Endothelial cell of umbilical vein (primary cell): ENCODE results near the gene KRT78. TPM values are rescaled to one million over a fixed set of nuclear protein-coding genes. Genes with fewer than 3 reads are reported as not detected.

Source experiments
- BruUV-seq: library from RNA; stranded (reverse); fragments of 400-500 nt; replicated peaks from 2 replicates; lab custom pipeline; 2021; lab: Mats Ljungman, UMichigan
- CTCF ChIA-PET: fragments of 300-600, 350-600 bp; sonication (Branson Sonifier 250); formaldehyde crosslinking; loops from one replicate; lab custom pipeline; 2021; ENCODE audit warnings: antibody characterized with exemption, inconsistent platforms; lab: Charles Lee
- POLR2A ChIA-PET: fragments of 300-600, 350-600 bp; sonication (Branson Sonifier 250); formaldehyde crosslinking; loops from one replicate; lab custom pipeline; 2021; ENCODE audit warnings: antibody characterized with exemption, inconsistent platforms; lab: Charles Lee
- DNase-seq: peaks from one replicate; pipeline ENCODE4 v3.0.0-alpha.2; 2011; ENCODE audit warnings: low read depth, low spot score
- FAIRE-seq: peaks from 2 replicates; lab custom pipeline; 2011; peaks lifted over from hg19 to GRCh38; lab: Jason Lieb, UNC
- H2AFZ ChIP-seq: 2 replicates; pipeline ENCODE4 v1.6.0; 2012; ENCODE audit warnings: low read depth, low read length, control low read depth, inconsistent platforms
- H3K27ac ChIP-seq: 2 replicates; pipeline ENCODE4 v1.5.1; 2011; ENCODE audit warnings: low read depth, mild to moderate bottlenecking, control low read depth, low read length, moderate library complexity; ENCODE audit not compliant: insufficient read depth
- H3K27me3 ChIP-seq, 2 experiments: 2 replicates each; pipeline versions ENCODE4 v1.6.0 to v1.6.1; 2011; ENCODE audit warnings: low read length in 2 of 2, mixed read lengths in 1 of 2; ENCODE audit not compliant: control insufficient read depth in 2 of 2, insufficient read depth in 2 of 2
- H3K36me3 ChIP-seq, 2 experiments: 2 replicates in 1 of 2; 3 replicates in 1 of 2; pipeline ENCODE4 v1.5.1; 2011; ENCODE audit warnings: low read length in 2 of 2, mild to moderate bottlenecking in 1 of 2, moderate library complexity in 1 of 2; ENCODE audit not compliant: control insufficient read depth in 2 of 2, insufficient read depth in 2 of 2; ENCODE audit errors: extremely low read depth in 1 of 2
- H3K4me1 ChIP-seq: 3 replicates; pipeline ENCODE4 v1.5.1; 2011; ENCODE audit warnings: mild to moderate bottlenecking, low read length; ENCODE audit not compliant: control insufficient read depth, insufficient read depth; ENCODE audit errors: extremely low read depth
- H3K4me2 ChIP-seq: 2 replicates; pipeline ENCODE4 v1.6.1; 2011; ENCODE audit warnings: low read length, control low read depth, mixed read lengths; ENCODE audit not compliant: insufficient read depth
- H3K4me3 ChIP-seq, 3 experiments: fragments of 200-600 bp in 1 of 3; sonication (generic), shearing (Covaris generic) in 1 of 3; replicated peaks in 1 of 3; 2 replicates each; pipeline ENCODE4 v1.5.1; 2011 to 2016; ENCODE audit warnings: control low read depth in 3 of 3, low read length in 3 of 3, mild to moderate bottlenecking in 2 of 3, inconsistent platforms in 1 of 3, low read depth in 1 of 3, moderate library complexity in 1 of 3; ENCODE audit not compliant: insufficient read depth in 1 of 3
- H3K79me2 ChIP-seq: 2 replicates; pipeline ENCODE4 v1.6.0; 2012; ENCODE audit warnings: low read length, inconsistent platforms; ENCODE audit not compliant: control insufficient read depth, insufficient read depth
- H3K9ac ChIP-seq: replicated peaks from 2 replicates; pipeline ENCODE3; 2011; ENCODE audit warnings: low read length, control low read depth; ENCODE audit not compliant: insufficient read depth; ENCODE audit errors: extremely low read depth
- H3K9me1 ChIP-seq: replicated peaks from 3 replicates; pipeline ENCODE4 v1.6.0; 2011; ENCODE audit warnings: mild to moderate bottlenecking, low read length; ENCODE audit not compliant: control insufficient read depth, insufficient read depth; ENCODE audit errors: extremely low read depth
- H3K9me3 ChIP-seq: replicated peaks from 2 replicates; pipeline ENCODE4 v1.5.1; 2012; ENCODE audit warnings: low read length, inconsistent platforms; ENCODE audit not compliant: control insufficient read depth, insufficient read depth
- H4K20me1 ChIP-seq: replicated peaks from 2 replicates; pipeline ENCODE3; 2011; ENCODE audit warnings: mild to moderate bottlenecking, low read length; ENCODE audit not compliant: control insufficient read depth, insufficient read depth; ENCODE audit errors: extremely low read depth
- EZH2 ChIP-seq: IDR thresholded peaks from 2 replicates; pipeline ENCODE4 v1.6.1; 2012; ENCODE audit warnings: borderline replicate concordance, low read depth, mild to moderate bottlenecking, moderate library complexity, low read length, inconsistent platforms; ENCODE audit not compliant: severe bottlenecking
- FOS ChIP-seq: IDR thresholded peaks from 2 replicates; pipeline ENCODE4 v1.6.1; 2011; ENCODE audit warnings: mild to moderate bottlenecking, low read length, moderate library complexity, borderline replicate concordance; ENCODE audit not compliant: insufficient read depth
- GATA2 ChIP-seq: IDR thresholded peaks from 2 replicates; pipeline ENCODE4 v1.7.0; 2011; ENCODE audit warnings: low read depth, mild to moderate bottlenecking, moderate library complexity, mixed read lengths, low read length; ENCODE audit not compliant: insufficient read length, insufficient read depth
- JUN ChIP-seq: IDR thresholded peaks from 2 replicates; pipeline ENCODE4 v1.6.1; 2011; ENCODE audit warnings: borderline replicate concordance, low read depth; ENCODE audit not compliant: insufficient read length, insufficient read depth
- MYC ChIP-seq: IDR thresholded peaks from one replicate; pipeline ENCODE4 v1.6.1; 2011; ENCODE audit warnings: mild to moderate bottlenecking, low read depth, low read length
- POLR2A ChIP-seq: IDR thresholded peaks from 2 replicates; pipeline ENCODE4 v1.6.1; 2012; ENCODE audit warnings: low read depth, mild to moderate bottlenecking, control low read depth, low read length
- POLR2AphosphoS5 ChIP-seq: IDR thresholded peaks from 2 replicates; pipeline ENCODE4 v1.6.1; 2012; ENCODE audit warnings: low read depth, mild to moderate bottlenecking, control low read depth, low read length, moderate library complexity; ENCODE audit not compliant: insufficient read depth
- dilution Hi-C: fragments of 300-500 bp; cut with MboI; formaldehyde crosslinking; loops from one replicate; pipeline ENCODE4 v1.15.0; 2019; ENCODE audit warnings: low sequenced_read_pairs; ENCODE audit not compliant: extremely low pct_ligation_motif_present
- intact Hi-C: fragments of 100-400 bp; cut with micrococcal nuclease; formaldehyde crosslinking; loops from one replicate; pipeline ENCODE4 v1.10.0; 2022
- polyA plus RNA-seq, 4 experiments: library from polyadenylated mRNA; depleted of rRNA in 3 of 4; stranded (reverse) in 3 of 4; unstranded in 1 of 4; fragments of >200 nt; gene quantifications; 2 replicates each; pipeline versions ENCODE4 v1.2.1 to v1.2.3, GENCODE V29; 2011 to 2012; ENCODE audit warnings: missing spikeins in 1 of 4
- total RNA-seq: library from RNA; stranded (reverse); gene quantifications from 2 replicates; pipeline ENCODE4 v1.2.3, GENCODE V29; 2021
- TF ChIP-seq, protein P1 (sequence below), 2 donors: IDR thresholded peaks; 1 replicate in 1 of 2; 2 replicates in 1 of 2; pipeline ENCODE4 v1.5.1; 2011; ENCODE audit warnings: low read length in 2 of 2, mild to moderate bottlenecking in 2 of 2, moderate library complexity in 2 of 2, control low read depth in 1 of 2, inconsistent platforms in 1 of 2, low read depth in 1 of 2; ENCODE audit not compliant: insufficient read depth in 1 of 2; ENCODE audit errors: extremely low read depth in 1 of 2
- TF ChIP-seq, protein P2 (sequence below): IDR thresholded peaks from 2 replicates; pipeline ENCODE4 v1.6.1; 2011; ENCODE audit not compliant: insufficient read depth, insufficient read length

The KRT78 gene
- total and polyA plus RNA-seq, 2 donors (not counting 3 experiments of a cell fraction or from before 2014, with no cell fraction given) = not detected

GRCh38 chr12:52797529-52797894 lies 51.3 kb downstream of the KRT78 start:
- DNase-seq (no peak), FAIRE-seq (no peak)
- H4K20me1 ChIP-seq = no peaks in the 10 kb centered on the region
- no peak overlapping the region for H3K27ac ChIP-seq
- dilution Hi-C loops = no loop called here
- H3K36me3 ChIP-seq = no peaks in the 10 kb centered on the region
- H3K4me2 ChIP-seq = no peak overlapping the region
- peaks cover 0 to 8% of the 10 kb centered on the region in 2 experiments for H3K27me3 ChIP-seq
- H3K9me1 ChIP-seq = no peaks in the 10 kb centered on the region
- no peak overlapping the region for H3K9ac ChIP-seq
- H3K9me3 ChIP-seq = no peaks in the 10 kb centered on the region
- no peaks in the 10 kb centered on the region for H3K79me2 ChIP-seq
- no peaks in the 10 kb centered on the region for H3K4me1 ChIP-seq
- no peak overlapping the region for H3K4me3 ChIP-seq
- ChIA-PET POLR2A (no interaction called here), CTCF (no interaction called here)
- TF ChIP-seq POLR2AphosphoS5 = no peak
- TF ChIP-seq EZH2 = no peak
- TF ChIP-seq FOS = no peak
- no peak for TF ChIP-seq POLR2A
- TF ChIP-seq, protein P1, sequence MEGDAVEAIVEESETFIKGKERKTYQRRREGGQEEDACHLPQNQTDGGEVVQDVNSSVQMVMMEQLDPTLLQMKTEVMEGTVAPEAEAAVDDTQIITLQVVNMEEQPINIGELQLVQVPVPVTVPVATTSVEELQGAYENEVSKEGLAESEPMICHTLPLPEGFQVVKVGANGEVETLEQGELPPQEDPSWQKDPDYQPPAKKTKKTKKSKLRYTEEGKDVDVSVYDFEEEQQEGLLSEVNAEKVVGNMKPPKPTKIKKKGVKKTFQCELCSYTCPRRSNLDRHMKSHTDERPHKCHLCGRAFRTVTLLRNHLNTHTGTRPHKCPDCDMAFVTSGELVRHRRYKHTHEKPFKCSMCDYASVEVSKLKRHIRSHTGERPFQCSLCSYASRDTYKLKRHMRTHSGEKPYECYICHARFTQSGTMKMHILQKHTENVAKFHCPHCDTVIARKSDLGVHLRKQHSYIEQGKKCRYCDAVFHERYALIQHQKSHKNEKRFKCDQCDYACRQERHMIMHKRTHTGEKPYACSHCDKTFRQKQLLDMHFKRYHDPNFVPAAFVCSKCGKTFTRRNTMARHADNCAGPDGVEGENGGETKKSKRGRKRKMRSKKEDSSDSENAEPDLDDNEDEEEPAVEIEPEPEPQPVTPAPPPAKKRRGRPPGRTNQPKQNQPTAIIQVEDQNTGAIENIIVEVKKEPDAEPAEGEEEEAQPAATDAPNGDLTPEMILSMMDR (IDR thresholded peaks at IDR 0.05; ENCODE audit: extremely low read depth in 1 of 2, insufficient read depth in 1 of 2, low read depth in 1 of 2, low read length in 2 of 2) = no peak
- no peak for TF ChIP-seq JUN
- TF ChIP-seq, protein P2, sequence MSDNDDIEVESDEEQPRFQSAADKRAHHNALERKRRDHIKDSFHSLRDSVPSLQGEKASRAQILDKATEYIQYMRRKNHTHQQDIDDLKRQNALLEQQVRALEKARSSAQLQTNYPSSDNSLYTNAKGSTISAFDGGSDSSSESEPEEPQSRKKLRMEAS = no peak
- no peak for TF ChIP-seq MYC
- TF ChIP-seq GATA2 = no peak
- no TSS peak for BruUV-seq
- intact Hi-C loops = no loop called here
- H2AFZ ChIP-seq = no peak overlapping the region
